ENCODE data around the gene SKA1.

The SKA1 gene

DNA sequence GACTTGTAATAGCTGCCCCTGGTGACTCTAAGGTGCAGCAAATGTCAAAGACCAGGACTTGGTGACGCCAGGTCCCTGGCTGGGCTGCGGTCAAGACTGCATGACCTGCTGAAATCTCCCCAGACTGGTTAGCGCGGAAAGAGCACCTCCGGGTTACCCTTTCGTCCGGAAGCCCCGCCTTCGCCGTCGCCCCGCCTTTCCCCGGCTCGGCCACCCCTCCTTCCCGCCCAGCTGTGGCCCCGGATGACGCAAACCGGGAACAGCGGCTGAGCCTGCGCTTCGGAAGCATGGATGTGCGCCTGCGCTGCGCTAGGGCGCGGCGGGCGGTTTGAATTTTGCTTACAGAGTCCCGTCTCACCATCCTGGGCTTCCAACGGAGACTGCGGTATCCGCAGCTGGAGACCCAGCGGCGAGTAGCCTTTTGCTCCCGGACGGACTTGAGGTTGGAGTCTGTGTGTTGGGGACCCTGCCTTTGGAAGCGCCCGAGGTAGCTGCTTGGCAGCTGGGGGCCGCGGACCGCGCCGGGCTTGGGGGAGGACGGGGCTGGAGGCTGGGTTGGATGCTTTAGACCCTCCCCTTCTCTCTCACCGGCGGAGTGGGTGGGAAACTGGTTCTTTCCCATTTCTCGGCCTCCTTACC is at the start of gene SKA1:
Gene SKA1 (plus strand): TSS at position 294 of the 639 bp plus-strand sequence. CDS start 785 bp downstream, outside the sequence.
- peak; percentile 90 for DNase-seq

- no peak for DNase-seq
Measured at GRCh38 chr18:50327983-50328382, 46.9 kb upstream of the SKA1 start.

DNA sequence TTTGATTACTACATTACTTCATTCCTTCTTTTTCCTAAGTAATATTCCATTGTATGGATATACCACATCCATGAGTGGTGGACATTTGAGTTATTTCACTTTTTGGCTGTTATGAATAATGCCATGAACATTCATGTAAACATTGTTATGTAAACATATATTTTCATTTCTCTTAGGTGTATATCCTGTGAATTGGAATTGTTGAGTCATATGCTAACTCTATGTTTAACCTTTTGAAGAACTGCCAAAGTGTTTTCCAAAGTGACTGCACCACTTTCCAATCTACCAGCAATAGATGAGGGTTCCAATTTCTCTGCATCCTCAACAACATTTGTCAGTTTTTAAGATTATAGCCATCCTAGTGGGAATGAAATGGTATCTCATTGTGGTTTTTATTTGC is 44.7 kb upstream of the SKA1 start:
- no peak for DNase-seq

DNA sequence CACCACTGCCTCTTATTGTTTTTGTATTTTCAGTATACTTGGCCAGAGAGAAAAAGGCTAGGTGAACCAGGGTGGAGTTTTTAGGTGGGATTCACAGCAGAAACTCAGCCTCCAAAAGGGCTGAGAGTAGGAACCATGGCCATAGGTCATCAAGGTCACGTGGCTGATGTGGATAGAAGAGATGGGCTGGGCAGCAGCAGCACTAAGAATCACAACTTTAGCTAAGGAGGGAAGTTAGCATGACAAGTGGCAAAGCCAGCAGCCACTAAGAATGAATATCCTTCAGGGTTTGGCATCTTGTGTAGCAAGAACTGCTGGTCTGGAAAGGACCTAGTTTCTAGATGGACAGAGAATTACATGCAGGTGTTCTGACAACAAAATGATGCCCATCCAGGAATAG is 43.2 kb upstream of the SKA1 start:
- no peak for DNase-seq

DNA sequence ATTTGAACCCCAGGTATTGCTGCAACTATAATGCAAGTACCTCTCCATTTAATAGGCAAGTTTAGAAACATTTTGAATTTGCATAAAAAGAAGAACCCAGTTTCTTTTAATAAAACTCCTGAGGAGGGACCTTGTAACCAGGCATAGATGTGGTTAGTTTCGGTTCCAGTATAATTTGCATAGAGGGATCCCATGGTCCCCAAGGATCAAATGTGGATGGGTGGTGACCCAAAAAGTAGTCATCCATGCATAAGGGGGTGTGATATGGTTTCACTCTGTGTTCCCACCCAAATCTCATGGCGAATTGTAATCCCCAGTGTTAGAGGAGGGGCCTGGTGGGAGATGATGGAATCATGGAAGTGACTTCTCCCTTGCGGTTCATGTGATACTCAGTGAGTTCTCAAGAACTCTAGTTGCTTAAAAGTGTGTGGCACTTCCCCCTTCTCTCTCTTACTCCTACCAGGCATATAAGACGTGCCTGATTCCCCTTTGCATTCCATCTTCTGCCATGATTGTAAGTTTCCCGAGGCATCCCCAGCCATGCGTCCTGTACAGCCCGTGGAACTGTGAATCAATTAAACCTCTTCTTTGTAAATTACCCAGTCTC is 40.2 kb upstream of the SKA1 start:
- no peak for DNase-seq

- DNase-seq: no peak
Measured at GRCh38 chr18:50338122-50338521, 36.7 kb upstream of the SKA1 start.

DNA sequence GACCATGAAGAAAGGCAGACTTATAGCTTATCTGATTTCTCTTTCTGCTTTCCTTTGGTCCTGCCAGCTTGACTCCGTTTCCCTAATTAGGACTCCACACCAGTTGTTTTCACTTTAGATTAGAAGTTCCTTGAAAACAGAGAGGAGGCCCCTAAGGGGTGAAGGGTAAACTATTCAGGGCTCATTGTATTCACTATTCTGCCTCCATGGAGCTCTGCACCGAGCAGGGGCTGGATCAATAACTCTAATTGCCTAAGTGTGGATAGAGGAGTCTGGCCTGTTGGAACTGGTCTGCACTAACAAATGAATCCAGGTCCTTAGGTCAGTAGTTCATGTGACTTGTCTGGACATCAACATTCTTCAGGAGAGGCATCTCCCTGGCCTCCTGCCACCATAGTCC is 36.1 kb upstream of the SKA1 start:
- DNase-seq: no peak

DNA sequence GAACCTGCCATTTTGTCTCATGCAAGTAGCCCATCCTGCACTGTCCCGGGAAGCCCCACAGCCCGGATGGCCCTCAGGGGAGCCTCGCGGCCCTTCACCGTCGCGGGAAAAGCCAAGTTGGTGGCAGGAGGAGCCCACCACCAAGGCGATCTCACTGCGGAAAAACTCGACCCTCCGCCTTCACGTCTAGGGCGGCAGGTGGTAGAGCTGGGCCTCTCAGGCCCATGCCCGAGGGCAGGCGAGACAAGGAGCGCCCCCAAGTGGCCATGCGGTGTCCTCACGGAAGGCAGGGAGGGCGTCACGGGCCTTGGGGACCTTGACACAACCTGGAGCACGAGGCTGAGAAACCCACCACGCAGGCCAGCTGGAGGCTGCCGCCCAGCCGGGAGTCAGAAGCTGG is 34.8 kb upstream of the SKA1 start:
- DNase-seq: no peak

DNA sequence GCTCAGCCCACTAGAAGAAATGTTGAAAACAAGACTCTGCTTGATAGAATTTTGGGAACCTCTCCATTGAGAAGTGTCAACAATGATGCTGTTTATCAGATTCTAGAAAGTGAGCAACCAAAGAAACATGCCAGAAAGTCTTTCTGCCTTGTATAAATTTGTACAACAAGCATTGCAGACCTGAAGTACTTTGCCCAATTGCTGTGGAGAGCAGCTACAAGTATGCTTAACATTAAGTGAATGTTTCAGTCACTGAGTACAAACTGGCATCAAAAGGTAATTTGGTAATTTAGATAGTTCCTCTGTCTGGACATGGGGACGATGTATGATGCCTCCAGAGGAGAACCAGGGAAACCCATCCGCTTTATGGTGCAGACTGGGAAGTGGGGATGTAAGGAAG is 33.4 kb upstream of the SKA1 start:
- no peak for DNase-seq

DNA sequence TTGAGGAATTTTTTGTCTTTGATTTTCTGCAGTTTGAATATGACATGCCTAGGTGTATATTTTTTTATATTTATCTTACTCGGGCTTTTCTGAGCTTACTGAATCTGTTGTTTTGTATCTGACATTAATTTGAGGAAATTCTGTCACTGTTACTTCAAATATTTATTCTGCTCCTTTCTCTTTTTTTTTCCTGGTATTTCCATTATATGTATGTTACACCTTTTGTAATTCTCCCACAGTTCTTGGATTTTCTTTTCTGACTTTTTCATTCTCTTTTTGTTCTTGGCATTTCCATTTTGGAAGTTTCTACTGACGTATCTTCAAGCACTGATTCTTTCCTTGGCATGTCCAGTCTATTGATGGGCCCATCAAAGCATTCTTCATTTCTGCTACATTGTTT is 24.1 kb upstream of the SKA1 start:
- DNase-seq: no peak

DNA sequence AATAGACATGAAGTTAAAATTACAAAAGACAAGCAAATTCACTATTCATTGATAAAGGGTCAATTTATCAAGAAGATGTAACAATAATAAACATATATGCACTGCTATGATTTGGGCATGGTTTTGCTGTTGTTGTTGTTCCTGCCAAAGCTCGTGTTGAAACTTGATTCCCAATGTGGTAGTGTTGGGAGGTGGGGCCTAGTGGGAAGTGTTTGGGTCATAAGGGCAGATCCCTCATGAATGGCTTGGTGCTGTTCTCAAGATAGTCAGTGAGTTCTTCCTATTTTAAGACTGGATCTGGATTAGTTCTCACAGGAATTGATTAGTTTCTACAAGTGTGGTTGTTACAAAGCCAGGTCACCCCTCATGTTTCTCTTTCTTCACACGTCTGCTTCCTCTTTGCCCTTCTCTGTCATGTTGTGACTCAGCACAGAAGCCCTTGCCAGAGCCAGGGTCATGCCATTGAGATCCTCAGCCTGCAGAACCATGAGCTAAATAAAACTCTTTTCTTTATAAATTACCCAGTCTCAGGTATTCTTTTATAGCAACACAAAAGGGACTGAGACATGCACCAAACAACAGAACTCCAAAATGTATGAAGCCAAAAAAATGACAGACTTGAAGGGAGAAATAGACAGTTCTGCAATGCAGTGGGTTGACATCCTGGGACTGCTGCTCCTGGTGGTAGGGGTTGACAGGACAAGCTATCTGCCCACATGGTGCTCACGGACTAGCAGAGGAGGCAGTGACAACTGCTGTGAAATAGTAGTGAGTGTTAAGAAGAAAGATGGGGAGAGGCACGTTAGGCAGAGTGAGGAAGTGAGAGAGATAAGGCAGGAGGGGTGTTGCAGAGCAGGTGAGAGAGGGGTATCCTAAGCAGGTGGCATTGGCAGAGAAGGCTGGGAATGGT is 18.6 kb upstream of the SKA1 start:
- DNase-seq: no peak

DNA sequence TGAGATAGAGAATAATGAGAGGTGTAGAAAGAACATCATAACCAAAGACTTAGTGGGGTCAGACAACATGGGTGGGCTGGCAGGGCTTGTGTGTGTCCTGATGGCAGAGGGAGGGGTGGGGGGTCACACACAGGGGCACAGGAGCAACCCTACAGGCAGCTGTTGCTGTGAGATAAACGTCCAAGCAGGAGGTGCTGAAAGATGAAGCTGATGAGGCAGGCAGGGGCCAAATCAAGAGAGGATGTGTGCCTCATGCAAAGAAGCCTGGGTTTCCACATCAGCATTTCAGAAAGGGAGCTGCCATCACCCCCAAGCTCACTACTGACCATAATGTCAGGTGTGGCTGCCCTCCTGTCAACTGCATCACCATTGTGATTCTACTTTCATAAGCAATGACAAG is 16.0 kb upstream of the SKA1 start:
- DNase-seq: no peak

DNA sequence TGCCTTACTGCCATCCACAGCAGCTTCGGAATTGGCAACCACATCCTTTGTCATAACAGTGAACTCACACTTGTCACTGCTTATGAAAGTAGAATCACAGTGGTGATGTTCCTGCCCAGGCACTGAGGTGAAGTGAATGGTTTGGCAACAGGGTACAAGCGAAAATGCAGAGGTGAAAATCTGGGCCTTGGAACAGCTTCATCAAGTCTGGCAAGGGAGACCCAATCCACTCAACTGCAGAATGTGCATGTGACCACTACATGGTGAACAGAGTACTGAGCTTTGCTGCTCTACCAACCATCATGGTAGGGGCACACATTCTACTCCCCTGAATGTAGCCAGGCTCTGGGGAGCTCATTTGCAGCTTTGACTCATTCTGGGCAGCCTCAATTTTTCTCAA is 15.0 kb upstream of the SKA1 start:
- no peak for DNase-seq

GRCh38 chr18:50360611-50361010 is 14.2 kb upstream of the SKA1 start:
- no peak for DNase-seq

GRCh38 chr18:50369672-50370071 is 5.2 kb upstream of the SKA1 start:
- no peak for DNase-seq

GRCh38 chr18:50372743-50373142 is 2.1 kb upstream of the SKA1 start:
- DNase-seq: no peak

DNA sequence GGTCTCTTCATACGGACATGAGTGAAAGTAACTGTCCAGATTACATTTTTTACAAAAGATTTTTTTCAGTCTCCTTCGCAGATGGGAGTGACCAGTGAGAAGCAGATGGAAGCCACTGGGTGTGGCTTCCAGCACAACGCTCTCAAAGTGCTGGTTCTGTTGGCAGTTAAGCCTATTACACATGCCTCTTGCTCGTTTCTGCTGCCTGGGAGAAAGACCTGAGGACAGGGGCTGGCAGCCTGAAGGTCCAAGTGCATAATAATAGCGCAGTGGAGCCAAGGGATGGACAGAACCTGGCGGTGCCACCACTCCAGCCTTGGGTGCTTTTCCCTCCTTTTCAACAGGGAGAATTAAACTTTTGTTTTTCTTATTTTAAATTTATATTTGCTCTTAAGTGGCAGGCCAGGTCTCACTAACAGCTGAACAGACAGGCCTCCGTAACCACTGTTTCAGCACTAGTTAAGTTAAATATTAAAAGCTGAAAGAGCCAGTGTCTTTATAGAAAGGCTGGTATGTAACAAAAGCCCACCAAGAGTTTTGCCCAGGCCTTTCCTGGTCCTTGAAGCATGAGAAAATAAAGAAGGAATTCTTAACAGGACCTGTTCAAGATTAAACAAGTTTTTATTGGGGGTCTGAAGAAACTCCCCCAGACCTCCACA is 1.2 kb upstream of the SKA1 start:
- DNase-seq: no peak

DNA sequence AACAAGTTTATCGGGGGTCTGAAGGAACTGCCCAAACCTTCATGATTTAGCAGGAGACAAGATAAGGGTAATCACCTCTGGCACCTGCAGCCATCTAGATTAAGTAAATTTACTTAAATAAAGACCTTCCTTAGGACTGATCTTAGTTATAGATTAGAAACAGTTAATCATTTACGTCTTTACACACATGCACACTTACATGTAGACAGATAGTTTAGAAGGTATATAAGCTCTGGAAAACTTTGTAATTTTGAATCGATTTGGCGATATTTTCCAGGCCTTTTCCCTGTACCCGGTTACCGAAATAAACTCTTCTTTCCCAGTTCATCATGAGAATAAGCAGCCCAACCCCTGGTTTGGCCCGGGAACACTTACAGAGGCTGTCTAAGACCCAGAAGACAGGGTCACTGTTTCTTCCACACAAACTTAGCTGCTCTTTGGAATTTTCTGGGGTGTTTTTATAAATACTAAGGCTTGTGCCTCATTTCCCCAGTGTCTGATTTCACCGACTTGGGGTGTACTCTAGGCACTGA is 560 bp upstream of the SKA1 start:
- DNase-seq: no peak

- no peak for DNase-seq
Measured at GRCh38 chr18:50377061-50377798, 2.4 kb downstream of the SKA1 start.

- DNase-seq: no peak
Measured at GRCh38 chr18:50388988-50389387, 14.1 kb downstream of the SKA1 start.

DNA sequence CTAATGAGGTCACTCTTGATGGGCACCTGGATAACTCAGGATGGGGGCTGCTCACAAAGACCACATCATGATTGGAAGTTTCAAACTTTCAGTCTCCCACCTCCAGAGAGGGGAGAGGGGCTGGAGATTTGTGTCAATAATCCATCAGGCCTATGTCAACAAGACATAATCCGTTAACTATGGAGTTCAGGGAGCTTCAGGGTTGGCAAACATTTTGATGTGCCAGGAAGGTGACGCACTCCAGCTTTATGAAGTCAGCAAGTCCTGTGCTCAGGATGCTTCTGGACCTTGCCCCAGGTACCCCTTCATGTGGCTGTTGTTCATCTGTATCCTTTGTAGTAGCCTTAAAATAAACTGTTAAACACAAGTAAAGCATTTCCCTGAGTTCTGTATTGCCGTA is 19.0 kb downstream of the SKA1 start:
- no peak for DNase-seq

GRCh38 chr18:50395093-50395492 is 20.2 kb downstream of the SKA1 start:
- no peak for DNase-seq

Measured in activated T-cell treated with anti-CD3 and anti-CD28 coated beads, Interleukin-2, amount 50 U/mL, for 1 hour (primary cell).